CD14-positive monocyte (primary cell): ENCODE data around the gene ANKRD18B. TPM values are rescaled to one million over a fixed set of nuclear protein-coding genes. Genes with fewer than 3 reads are reported as not detected.
"Not testable (repeated sequence)": the region's sequence is repeated elsewhere in the genome, so short reads cannot be mapped to it uniquely, and the experiment has no call there.

Experiments used
- DNase-seq, 3 donors: peaks; one replicate each; pipeline ENCODE4 v3.0.0-alpha.2; 2011 to 2022
- H2AFZ ChIP-seq: 2 replicates; pipeline ENCODE4 v1.6.0; 2012; ENCODE audit warnings: mild to moderate bottlenecking, low read depth, low read length, inconsistent platforms; ENCODE audit not compliant: insufficient read depth, poor library complexity, severe bottlenecking
- H3K27ac ChIP-seq, 2 donors: 1 replicate in 1 of 2; 2 replicates in 1 of 2; pipeline ENCODE4 v1.5.1; 2012 to 2013; ENCODE audit warnings: low read length in 2 of 2, control low read depth in 1 of 2, inconsistent platforms in 1 of 2, low read depth in 1 of 2, mild to moderate bottlenecking in 1 of 2
- H3K27me3 ChIP-seq, 2 donors: one replicate each; pipeline versions ENCODE4 v1.6.0 to v1.6.1; 2011 to 2013; ENCODE audit warnings: low read length in 2 of 2; ENCODE audit not compliant: control insufficient read depth in 2 of 2, insufficient read depth in 2 of 2
- H3K36me3 ChIP-seq, 2 donors: replicated peaks in 1 of 2; 1 replicate in 1 of 2; 2 replicates in 1 of 2; pipeline versions ENCODE4 v1.5.1 to v1.6.1; 2012 to 2013; ENCODE audit warnings: low read length in 2 of 2, control low read depth in 1 of 2, inconsistent platforms in 1 of 2, mild to moderate bottlenecking in 1 of 2; ENCODE audit not compliant: insufficient read depth in 2 of 2, control insufficient read depth in 1 of 2
- H3K4me1 ChIP-seq, 2 donors: 1 replicate in 1 of 2; 2 replicates in 1 of 2; pipeline versions ENCODE4 v1.5.1 to v1.6.1; 2012 to 2013; ENCODE audit warnings: low read length in 2 of 2, control low read depth in 1 of 2, inconsistent platforms in 1 of 2, mild to moderate bottlenecking in 1 of 2, moderate library complexity in 1 of 2; ENCODE audit not compliant: insufficient read depth in 2 of 2, control insufficient read depth in 1 of 2
- H3K4me2 ChIP-seq: replicated peaks from 2 replicates; pipeline ENCODE3; 2012; ENCODE audit warnings: low read length, moderate library complexity, mild to moderate bottlenecking; ENCODE audit not compliant: poor library complexity, severe bottlenecking; ENCODE audit errors: extremely low read depth
- H3K4me3 ChIP-seq, 3 experiments: fragments of 200-600 bp in 1 of 3; sonication (generic) in 1 of 3; replicated peaks in 1 of 3; 1 replicate in 2 of 3; 2 replicates in 1 of 3; pipeline ENCODE4 v1.5.1; 2011 to 2013; ENCODE audit warnings: low read length in 3 of 3, mild to moderate bottlenecking in 3 of 3, control low read depth in 2 of 3, low read depth in 2 of 3, inconsistent platforms in 1 of 3, moderate library complexity in 1 of 3
- H3K79me2 ChIP-seq: 2 replicates; pipeline ENCODE4 v1.6.0; 2012; ENCODE audit warnings: mild to moderate bottlenecking, control low read depth, inconsistent platforms, low read length, moderate library complexity; ENCODE audit not compliant: insufficient read depth
- H3K9ac ChIP-seq: 2 replicates; pipeline ENCODE4 v1.6.0; 2017; ENCODE audit warnings: low read length, mild to moderate bottlenecking; ENCODE audit not compliant: insufficient read depth, poor library complexity, severe bottlenecking
- H3K9me3 ChIP-seq, 2 donors: replicated peaks in 1 of 2; 1 replicate in 1 of 2; 2 replicates in 1 of 2; pipeline versions ENCODE4 v1.5.1 to v1.6.1; 2012 to 2013; ENCODE audit warnings: low read length in 2 of 2, control low read depth in 1 of 2; ENCODE audit not compliant: control insufficient read depth in 1 of 2, insufficient read depth in 1 of 2
- H4K20me1 ChIP-seq: 2 replicates; pipeline ENCODE4 v1.6.0; 2012; ENCODE audit warnings: mild to moderate bottlenecking, low read length, control low read depth, moderate library complexity; ENCODE audit not compliant: insufficient read depth
- H3K27ac Mint-ChIP-seq, 7 donors: one replicate each; pipeline ENCODE4 v1.8.0; 2020; ENCODE audit warnings: mild to moderate bottlenecking in 7 of 7, mixed read lengths in 7 of 7, moderate library complexity in 6 of 7, inconsistent platforms in 2 of 7
- H3K27me3 Mint-ChIP-seq, 3 donors: one replicate each; pipeline ENCODE4 v1.8.0; 2021 to 2022; ENCODE audit warnings: low read depth in 3 of 3, mild to moderate bottlenecking in 3 of 3, mixed read lengths in 3 of 3, moderate library complexity in 3 of 3, inconsistent platforms in 1 of 3
- H3K36me3 Mint-ChIP-seq, 2 donors: one replicate each; pipeline ENCODE4 v1.8.0; 2020; ENCODE audit warnings: mixed read lengths in 2 of 2, inconsistent platforms in 1 of 2, mild to moderate bottlenecking in 1 of 2
- H3K4me1 Mint-ChIP-seq: one replicate; pipeline ENCODE4 v1.8.0; 2020; ENCODE audit warnings: mild to moderate bottlenecking, mixed read lengths
- H3K4me3 Mint-ChIP-seq, 2 donors: one replicate each; pipeline ENCODE4 v1.8.0; 2020; ENCODE audit warnings: mild to moderate bottlenecking in 2 of 2, mixed read lengths in 2 of 2, moderate library complexity in 1 of 2
- H3K9me3 Mint-ChIP-seq, 7 donors: one replicate each; pipeline ENCODE4 v1.8.0; 2020 to 2022; ENCODE audit warnings: mixed read lengths in 7 of 7, mild to moderate bottlenecking in 6 of 7, moderate library complexity in 6 of 7, inconsistent platforms in 2 of 7
- WGBS: methylation state at CpG from one replicate; pipeline ENCODE4 v1.1.5; 2013; ENCODE audit warnings: missing lambda C conversion rate; ENCODE audit not compliant: insufficient coverage; 5-methylcytosine and 5-hydroxymethylcytosine counted together
- intact Hi-C, 2 donors: fragments of 100-400 bp; cut with micrococcal nuclease; formaldehyde crosslinking; loops; one replicate each; pipeline versions ENCODE4 v1.15.0 to v1.15.1; 2023
- polyA plus RNA-seq, 3 donors: library from polyadenylated mRNA; depleted of rRNA in 1 of 3; unstranded in 2 of 3; stranded (reverse) in 1 of 3; fragments of 300-500 nt in 2 of 3; fragments of >200 nt in 1 of 3; fragmentation: Illumina TruSeq in 2 of 3; gene quantifications; 1 replicate in 2 of 3; 2 replicates in 1 of 3; pipeline ENCODE4 v1.2.3, GENCODE V29; 2012 to 2021
- TF ChIP-seq, protein P1 (sequence below): fragments of 200-600 bp; IDR thresholded peaks from one replicate; pipeline ENCODE4 v1.8.0; 2022; ENCODE audit warnings: antibody characterized with exemption, mild to moderate bottlenecking

The ANKRD18B gene
- polyA plus RNA-seq, 3 donors = not detected

DNA sequence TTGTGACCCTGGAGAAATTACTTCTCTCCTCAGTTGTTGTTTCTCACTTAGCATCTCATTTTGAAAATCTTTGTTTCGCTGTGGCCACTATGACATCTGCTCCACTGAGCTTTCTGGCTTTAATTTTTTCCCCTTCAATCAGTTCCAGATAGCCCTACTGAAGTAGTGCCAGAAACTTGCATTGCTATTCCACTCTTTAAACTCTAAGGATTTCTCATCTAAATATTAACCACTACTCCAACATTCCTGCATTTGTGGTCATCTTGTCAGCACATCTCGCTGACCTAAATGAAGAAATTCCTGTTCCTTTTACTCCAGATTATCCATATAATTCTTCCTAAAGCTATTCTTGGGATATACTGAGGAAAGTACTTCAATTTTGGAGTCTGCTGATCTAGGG is 35.0 kb upstream of the ANKRD18B start:
- H3K36me3 ChIP-seq = no peaks in the 10 kb centered on the region
- no peaks in the 10 kb centered on the region for H3K79me2 ChIP-seq
- no peaks in the 10 kb centered on the region for H3K9me3 Mint-ChIP-seq
- no peak for DNase-seq
- H3K9me3 ChIP-seq = no peaks in the 10 kb centered on the region
- no peaks in the 10 kb centered on the region for H4K20me1 ChIP-seq
- H3K9ac ChIP-seq = no peak overlapping the region
- no peak overlapping the region for H3K27ac Mint-ChIP-seq
- H3K4me3 ChIP-seq = no peak overlapping the region
- H3K4me1 Mint-ChIP-seq = no peaks in the 10 kb centered on the region
- H3K4me3 Mint-ChIP-seq = no peak overlapping the region
- TF ChIP-seq, protein P1, sequence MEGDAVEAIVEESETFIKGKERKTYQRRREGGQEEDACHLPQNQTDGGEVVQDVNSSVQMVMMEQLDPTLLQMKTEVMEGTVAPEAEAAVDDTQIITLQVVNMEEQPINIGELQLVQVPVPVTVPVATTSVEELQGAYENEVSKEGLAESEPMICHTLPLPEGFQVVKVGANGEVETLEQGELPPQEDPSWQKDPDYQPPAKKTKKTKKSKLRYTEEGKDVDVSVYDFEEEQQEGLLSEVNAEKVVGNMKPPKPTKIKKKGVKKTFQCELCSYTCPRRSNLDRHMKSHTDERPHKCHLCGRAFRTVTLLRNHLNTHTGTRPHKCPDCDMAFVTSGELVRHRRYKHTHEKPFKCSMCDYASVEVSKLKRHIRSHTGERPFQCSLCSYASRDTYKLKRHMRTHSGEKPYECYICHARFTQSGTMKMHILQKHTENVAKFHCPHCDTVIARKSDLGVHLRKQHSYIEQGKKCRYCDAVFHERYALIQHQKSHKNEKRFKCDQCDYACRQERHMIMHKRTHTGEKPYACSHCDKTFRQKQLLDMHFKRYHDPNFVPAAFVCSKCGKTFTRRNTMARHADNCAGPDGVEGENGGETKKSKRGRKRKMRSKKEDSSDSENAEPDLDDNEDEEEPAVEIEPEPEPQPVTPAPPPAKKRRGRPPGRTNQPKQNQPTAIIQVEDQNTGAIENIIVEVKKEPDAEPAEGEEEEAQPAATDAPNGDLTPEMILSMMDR = no peak
- H3K36me3 Mint-ChIP-seq = no peaks in the 10 kb centered on the region
- H3K27me3 ChIP-seq = no peaks in the 10 kb centered on the region
- H3K27me3 Mint-ChIP-seq = peaks cover 0 to 2% (median 0%) of the 10 kb centered on the region in 3 donors
- intact Hi-C loops = no loop called here
- 100% methylated on average over 1 of the region's 2 CpGs for WGBS
- H3K4me1 ChIP-seq = no peaks in the 10 kb centered on the region
- H3K4me2 ChIP-seq = no peak overlapping the region
- H2AFZ ChIP-seq = no peak overlapping the region
- H3K27ac ChIP-seq = no peak overlapping the region

DNA sequence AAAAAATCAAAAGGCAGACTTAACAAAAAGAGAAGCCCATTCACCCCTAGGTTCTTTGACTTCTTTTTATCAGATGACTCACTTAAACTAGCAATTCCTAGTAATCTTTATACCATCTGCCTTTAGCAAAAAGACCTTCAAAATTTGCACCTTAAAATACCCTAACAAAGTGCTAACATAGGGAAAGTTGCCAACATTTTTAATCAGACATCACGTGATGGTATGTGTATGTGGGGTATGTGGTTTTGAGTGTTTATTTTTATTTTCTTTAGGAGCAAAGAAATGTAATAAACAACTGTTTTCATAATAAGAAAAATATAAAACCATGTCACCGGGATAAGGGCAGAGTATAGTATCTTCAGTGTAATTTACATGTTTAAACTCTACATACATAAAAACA is 30.2 kb upstream of the ANKRD18B start:
- H3K4me3 ChIP-seq, DNase-seq, H2AFZ ChIP-seq, H3K4me2 ChIP-seq, H3K27ac ChIP-seq, H3K9me3 Mint-ChIP-seq, intact Hi-C loops, H3K27me3 ChIP-seq, H3K4me3 Mint-ChIP-seq, H4K20me1 ChIP-seq, H3K79me2 ChIP-seq, H3K9me3 ChIP-seq, H3K4me1 ChIP-seq, H3K36me3 ChIP-seq, H3K27ac Mint-ChIP-seq, H3K36me3 Mint-ChIP-seq, H3K27me3 Mint-ChIP-seq, H3K9ac ChIP-seq, H3K4me1 Mint-ChIP-seq: not testable (repeated sequence)
- no CpG with 5 or more reads among the region's 2 CpGs for WGBS
